Sigmoid colon (tissue), 4 donors: ENCODE data around the gene RGS14.

Experiments
- CTCF ChIP-seq, 4 experiments: fragments of 450-650 bp in 3 of 4; fragments of 200-600 bp in 1 of 4; IDR thresholded peaks; one replicate each; pipeline ENCODE4 v1.5.1; 2016 to 2019; ENCODE audit warnings: antibody characterized with exemption in 4 of 4, mild to moderate bottlenecking in 3 of 4, moderate library complexity in 2 of 4
- EP300 ChIP-seq, 4 donors: sonication (generic); formaldehyde crosslinking; IDR thresholded peaks; one replicate each; pipeline ENCODE4 v1.6.1; 2017; ENCODE audit warnings: antibody characterized with exemption in 4 of 4
- POLR2A ChIP-seq, 2 donors: fragments of 450-650 bp; IDR thresholded peaks; one replicate each; pipeline ENCODE4 v1.6.1; 2016; ENCODE audit warnings: antibody characterized with exemption in 2 of 2, mild to moderate bottlenecking in 2 of 2, moderate library complexity in 2 of 2
- POLR2AphosphoS5 ChIP-seq, 4 donors: sonication (generic); formaldehyde crosslinking; IDR thresholded peaks; one replicate each; pipeline ENCODE4 v1.6.1; 2017; ENCODE audit warnings: antibody characterized with exemption in 4 of 4

DNA sequence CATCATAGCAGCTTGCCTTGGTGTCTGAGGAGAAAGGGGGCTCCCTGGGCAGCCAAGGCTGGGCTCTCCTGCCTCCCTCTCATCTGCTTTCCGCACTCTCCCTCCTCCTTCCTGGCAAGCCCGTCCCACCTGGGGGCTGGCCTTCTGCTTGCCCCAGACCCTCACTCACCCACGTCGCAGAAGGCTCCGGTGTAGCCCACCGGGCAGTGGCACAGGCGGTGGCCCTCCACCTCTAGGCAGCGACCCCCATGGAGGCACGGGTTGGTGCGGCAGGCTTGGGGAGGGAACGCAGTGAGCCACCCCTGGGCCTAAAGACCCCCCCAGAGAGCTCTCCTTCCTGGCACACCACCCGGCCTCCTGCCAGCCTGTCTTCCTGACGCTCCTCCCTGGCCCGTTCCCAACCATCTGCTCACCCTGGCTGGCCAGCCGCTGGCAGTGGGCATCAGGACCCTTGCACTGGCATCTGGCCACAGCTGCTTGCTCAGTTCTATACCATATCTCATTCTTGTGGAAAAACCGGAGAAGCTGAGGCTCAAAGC, 47.0 kb downstream of the RGS14 start:
- TF ChIP-seq CTCF (IDR thresholded peaks at IDR 0.05) (no peak), POLR2A (IDR thresholded peaks at IDR 0.05) (no peak), POLR2AphosphoS5 (IDR thresholded peaks at IDR 0.05) (no peak), EP300 (IDR thresholded peaks at IDR 0.05) (no peak)
